ENCODE results near the gene PHKA2.
"Not testable (repeated sequence)": the region's sequence is repeated elsewhere in the genome, so short reads cannot be mapped to it uniquely, and the experiment has no call there.

The PHKA2 gene

GRCh38 chrX:18855919-18856644 lies 127.8 kb downstream of the PHKA2 start:
- DNase-seq, result peak in 1 of 5 experiments; percentile 10

GRCh38 chrX:18847901-18848300 lies 136.0 kb downstream of the PHKA2 start:
- DNase-seq, result not testable (repeated sequence)

Data from T-helper 2 cell (primary cell).